AG04449 (cell line): ENCODE measurements around the gene BAZ1B.

ENCODE experiments used
- CTCF ChIA-PET: fragments of 350-600 bp; formaldehyde crosslinking; extraction: SDS; loops from one replicate; lab custom pipeline; 2021; ENCODE audit warnings: antibody characterized with exemption; lab: Yijun Ruan, JAX
- POLR2A ChIA-PET: fragments of 400-600, 350-600 bp; formaldehyde crosslinking; extraction: SDS; loops from one replicate; lab custom pipeline; 2020; ENCODE audit warnings: antibody characterized with exemption, inconsistent platforms; lab: Yijun Ruan, JAX
- DNase-seq: peaks from one replicate; pipeline ENCODE4 v3.0.0-alpha.2; 2010; ENCODE audit warnings: low read depth, low spot score
- H3K4me3 ChIP-seq: 2 replicates; pipeline ENCODE4 v1.5.1; 2011; ENCODE audit warnings: low read depth, mild to moderate bottlenecking, control low read depth, low read length
- TF ChIP-seq, protein P1 (sequence below): IDR thresholded peaks from one replicate; pipeline ENCODE4 v1.5.1; 2011; ENCODE audit warnings: mild to moderate bottlenecking, moderate library complexity, low read length, control low read depth, inconsistent platforms; ENCODE audit not compliant: insufficient read depth; ENCODE audit errors: missing control alignments

The BAZ1B gene

DNA sequence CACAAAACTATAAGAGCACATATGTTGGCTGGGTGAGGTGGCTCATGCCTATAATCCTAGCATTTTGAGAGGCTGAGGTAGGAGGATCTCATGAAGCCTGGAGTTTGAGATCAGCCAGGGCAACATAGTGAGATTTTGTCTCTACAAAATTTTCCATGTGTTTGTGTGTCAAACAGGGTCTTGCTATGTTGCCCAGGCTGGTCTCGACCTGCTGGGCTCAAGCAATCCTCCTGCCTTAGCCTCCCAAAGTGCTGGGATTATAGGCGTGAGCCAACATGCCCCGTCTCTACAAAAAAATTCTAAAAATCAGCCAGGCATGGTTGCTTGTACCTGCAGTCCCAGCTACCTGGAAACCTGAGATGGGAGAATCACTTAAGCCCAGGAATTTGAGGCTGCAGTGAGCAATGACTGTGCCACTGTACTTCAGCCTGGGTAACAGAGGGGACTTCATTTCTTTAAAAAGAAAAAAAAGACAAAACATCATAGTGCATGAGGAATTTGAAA, 60.3 kb downstream of the BAZ1B start:
- TF ChIP-seq, protein P1, sequence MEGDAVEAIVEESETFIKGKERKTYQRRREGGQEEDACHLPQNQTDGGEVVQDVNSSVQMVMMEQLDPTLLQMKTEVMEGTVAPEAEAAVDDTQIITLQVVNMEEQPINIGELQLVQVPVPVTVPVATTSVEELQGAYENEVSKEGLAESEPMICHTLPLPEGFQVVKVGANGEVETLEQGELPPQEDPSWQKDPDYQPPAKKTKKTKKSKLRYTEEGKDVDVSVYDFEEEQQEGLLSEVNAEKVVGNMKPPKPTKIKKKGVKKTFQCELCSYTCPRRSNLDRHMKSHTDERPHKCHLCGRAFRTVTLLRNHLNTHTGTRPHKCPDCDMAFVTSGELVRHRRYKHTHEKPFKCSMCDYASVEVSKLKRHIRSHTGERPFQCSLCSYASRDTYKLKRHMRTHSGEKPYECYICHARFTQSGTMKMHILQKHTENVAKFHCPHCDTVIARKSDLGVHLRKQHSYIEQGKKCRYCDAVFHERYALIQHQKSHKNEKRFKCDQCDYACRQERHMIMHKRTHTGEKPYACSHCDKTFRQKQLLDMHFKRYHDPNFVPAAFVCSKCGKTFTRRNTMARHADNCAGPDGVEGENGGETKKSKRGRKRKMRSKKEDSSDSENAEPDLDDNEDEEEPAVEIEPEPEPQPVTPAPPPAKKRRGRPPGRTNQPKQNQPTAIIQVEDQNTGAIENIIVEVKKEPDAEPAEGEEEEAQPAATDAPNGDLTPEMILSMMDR: no peak
- POLR2A ChIA-PET: no interaction called here
- CTCF ChIA-PET: interaction anchor here (1.4 to 2.0 kb wide), 3 partner anchors 10 to 120 kb away, joined by 4 to 20 read pairs (median 4); no protein-coding TSS in a partner anchor
- H3K4me3 ChIP-seq: no peak overlapping the region
- DNase-seq: no peak

DNA sequence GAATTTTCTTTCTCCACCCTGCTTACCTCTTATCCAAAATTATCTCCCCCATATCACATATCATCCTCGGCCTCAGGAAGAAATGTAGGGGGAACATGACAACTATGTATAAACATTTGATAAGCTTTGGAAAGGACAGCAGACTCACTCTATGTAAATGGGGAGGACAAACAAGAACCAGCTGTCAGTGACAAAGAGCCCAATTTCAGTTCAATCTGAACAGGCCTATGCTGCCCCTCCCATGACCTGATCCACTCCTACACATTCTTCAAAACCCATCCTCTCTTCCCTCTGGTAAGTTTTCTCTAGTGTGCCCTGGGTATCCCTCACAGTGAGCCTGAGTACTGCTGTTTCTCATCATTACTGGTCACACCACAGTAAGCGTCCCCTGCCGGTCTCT, 67.7 kb downstream of the BAZ1B start:
- DNase-seq: no peak
- ChIA-PET POLR2A (no interaction called here), CTCF (interaction anchor here (0.6 to 4.7 kb wide), 2 partner anchors 110 to 538 kb away, joined by 3 to 74 read pairs; no protein-coding TSS in a partner anchor)
- H3K4me3 ChIP-seq: no peak overlapping the region
- TF ChIP-seq, protein P1: no peak

DNA sequence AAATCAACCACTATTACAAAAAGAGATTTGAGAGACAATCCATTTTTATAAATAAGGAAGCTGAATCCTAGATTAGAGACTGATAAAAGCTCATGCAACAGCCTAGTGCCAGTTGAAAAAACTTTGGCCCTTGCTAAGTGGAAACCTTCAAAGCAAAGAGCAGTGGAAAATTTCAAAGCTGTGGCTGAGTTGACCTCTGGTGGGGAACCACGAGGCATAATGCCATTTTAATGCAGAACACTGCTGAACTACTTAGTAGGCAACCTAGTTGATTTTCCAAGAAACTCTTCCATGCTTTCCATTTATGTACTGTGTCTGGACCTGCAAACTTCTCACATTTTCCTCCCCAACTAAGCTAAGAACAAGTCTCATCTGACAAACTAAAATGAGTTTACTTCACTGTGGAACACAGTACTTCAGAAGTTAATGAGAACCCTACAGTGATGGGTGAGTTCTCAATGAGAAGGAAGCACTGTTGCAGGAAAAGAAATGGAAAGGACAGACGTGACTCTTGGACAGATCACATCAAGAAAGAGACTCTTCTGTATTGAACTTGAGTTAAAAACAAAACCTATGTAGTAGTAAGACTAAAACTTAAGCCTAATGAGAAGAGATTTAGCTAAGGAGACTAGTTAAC, 69.0 kb downstream of the BAZ1B start:
- CTCF ChIA-PET: interaction anchor here (0.8 to 4.7 kb wide), 11 partner anchors 10 to 281 kb away, joined by 3 to 74 read pairs (median 3); partner anchors contain the start of gene TRIM50
- POLR2A ChIA-PET: no interaction called here
- no peak for DNase-seq
- TF ChIP-seq, protein P1: no peak
- no peak overlapping the region for H3K4me3 ChIP-seq

DNA sequence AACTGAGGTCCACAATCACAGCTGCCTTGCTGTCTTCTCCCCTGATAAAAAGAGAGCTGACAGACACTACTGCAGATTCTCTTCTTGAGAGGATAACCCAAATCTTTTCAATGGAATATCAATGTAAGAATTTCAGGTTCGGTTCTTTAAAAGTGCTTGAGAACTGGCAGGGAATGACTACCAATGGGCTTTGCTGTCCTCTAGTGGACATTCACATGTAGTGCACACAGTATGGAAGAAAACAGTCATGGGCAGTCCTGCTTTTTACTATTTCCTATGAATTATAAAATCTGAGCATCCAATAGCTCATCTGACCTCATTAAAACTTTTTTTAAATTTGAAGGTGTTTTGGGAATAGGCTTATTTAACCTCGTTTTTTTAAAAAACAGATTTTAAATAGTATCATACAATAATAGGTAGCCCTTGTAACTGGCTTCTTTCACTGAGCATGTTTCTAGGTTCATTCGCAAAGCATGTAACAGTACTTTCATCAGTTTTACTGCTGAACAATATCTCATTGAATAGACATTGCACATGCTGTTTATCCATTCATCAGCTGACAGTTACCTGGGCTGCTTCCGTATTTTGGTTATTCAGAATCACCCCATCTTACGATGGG, 70.2 kb downstream of the BAZ1B start:
- CTCF ChIA-PET: interaction anchor here (0.7 to 4.7 kb wide), 36 partner anchors 9 to 551 kb away, joined by 3 to 74 read pairs (median 4); partner anchors contain the start of gene TRIM50
- TF ChIP-seq, protein P1: peak; percentile 85
- POLR2A ChIA-PET: interaction anchor here (0.6 kb wide), 1 partner anchor 8 kb away, joined by 3 read pairs; no protein-coding TSS in a partner anchor
- H3K4me3 ChIP-seq: no peak overlapping the region
- no peak for DNase-seq

DNA sequence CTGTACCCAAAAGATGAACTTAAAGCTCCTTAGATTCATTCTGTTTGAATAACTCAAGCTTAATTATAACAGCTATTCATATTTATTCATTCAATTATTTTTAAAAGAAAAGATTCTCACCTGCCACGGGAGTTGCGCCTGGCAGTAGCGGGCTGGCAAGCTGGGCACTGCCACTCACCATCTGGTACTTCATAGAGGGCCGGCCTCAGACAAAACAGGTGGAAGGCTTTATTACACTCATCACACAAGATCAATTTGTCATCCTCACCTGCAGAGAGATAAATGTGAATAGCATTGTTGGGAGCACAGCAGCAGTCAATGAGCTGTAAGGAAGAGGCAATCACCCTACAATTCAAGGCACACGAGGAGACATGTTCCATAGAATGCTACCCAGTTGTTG, 72.7 kb downstream of the BAZ1B start:
- no peak for DNase-seq
- ChIA-PET CTCF (interaction anchor here (1.3 to 1.5 kb wide), 4 partner anchors 13 to 125 kb away, joined by 3 to 7 read pairs (median 4); no protein-coding TSS in a partner anchor), POLR2A (no interaction called here)
- TF ChIP-seq, protein P1: no peak
- no peak overlapping the region for H3K4me3 ChIP-seq

DNA sequence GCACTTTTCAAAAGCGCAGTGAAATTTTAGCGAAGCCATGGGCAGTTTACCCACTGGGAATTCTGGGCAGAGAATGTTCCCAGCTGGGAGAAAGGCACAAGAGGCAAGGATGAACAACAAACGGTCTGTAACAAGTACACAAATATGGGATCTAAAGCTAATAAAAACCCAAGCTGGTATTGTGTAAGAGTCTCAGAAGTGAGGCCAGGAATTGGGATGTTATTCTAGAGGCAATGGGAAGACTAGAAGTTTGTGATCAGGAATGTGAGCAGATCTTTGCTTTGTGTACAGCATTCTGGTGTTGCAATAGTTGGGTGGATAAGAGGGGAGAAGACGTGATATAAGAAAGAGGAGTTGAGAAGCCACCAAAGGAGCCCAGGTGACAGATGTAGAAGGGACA, 73.5 kb downstream of the BAZ1B start:
- DNase-seq: no peak
- TF ChIP-seq, protein P1: no peak
- POLR2A ChIA-PET: no interaction called here
- H3K4me3 ChIP-seq: no peak overlapping the region
- CTCF ChIA-PET: interaction anchor here (1.1 to 1.6 kb wide), 7 partner anchors 12 to 125 kb away, joined by 3 to 7 read pairs (median 3); no protein-coding TSS in a partner anchor
